K562 (cell line): ENCODE data around the gene SLC8A1. TPM values are rescaled to one million over a fixed set of nuclear protein-coding genes. Genes with fewer than 3 reads are reported as not detected.

ENCODE experiments used
- CHD1 ChIP-seq: fragments of 200-600 bp; sonication (generic); IDR thresholded peaks from one replicate; pipeline ENCODE4 v1.6.1; 2012; ENCODE audit warnings: mild to moderate bottlenecking, moderate library complexity, low read length, inconsistent platforms
- ESRRB ChIP-seq: fragments of 250-450 bp; sonication (Bioruptor Pico); IDR thresholded peaks from 2 replicates; pipeline ENCODE4 v1.5.0; 2020; ENCODE audit warnings: mild to moderate bottlenecking, moderate library complexity, borderline replicate concordance
- GTF2F1 ChIP-seq: IDR thresholded peaks from 2 replicates; pipeline ENCODE4 v1.6.1; 2011; ENCODE audit warnings: low read depth, low read length, improper control_type of control experiment
- LARP7 ChIP-seq: fragments of 450-650 bp; IDR thresholded peaks from 2 replicates; pipeline ENCODE4 v1.6.1; 2016
- NELFE ChIP-seq: IDR thresholded peaks from 2 replicates; pipeline ENCODE4 v1.6.1; 2011; ENCODE audit warnings: mild to moderate bottlenecking; ENCODE audit not compliant: insufficient read depth, insufficient read length
- POLR3A ChIP-seq: IDR thresholded peaks from 2 replicates; pipeline ENCODE4 v1.6.1; 2011; ENCODE audit warnings: borderline replicate concordance, mild to moderate bottlenecking, moderate library complexity; ENCODE audit not compliant: insufficient read length, insufficient read depth; ENCODE audit errors: extremely low read depth
- PRMT5 ChIP-seq: sonication (generic); formaldehyde crosslinking; IDR thresholded peaks from 2 replicates; pipeline ENCODE4 v1.5.0; 2020; ENCODE audit warnings: missing genetic modification reagents
- SMAD2 ChIP-seq: fragments of 150-350 bp; IDR thresholded peaks from 2 replicates; pipeline ENCODE4 v1.6.1; 2014; ENCODE audit warnings: low read depth, mild to moderate bottlenecking, low read length
- STAT6 ChIP-seq: sonication (generic); formaldehyde crosslinking; IDR thresholded peaks from 2 replicates; pipeline ENCODE4 v1.8.1; 2023; ENCODE audit warnings: mild to moderate bottlenecking, missing genetic modification reagents
- SUPT5H ChIP-seq: fragments of 450-650 bp; IDR thresholded peaks from 2 replicates; pipeline ENCODE4 v1.6.1; 2016
- ZNF407 ChIP-seq: fragments of 450-650 bp; IDR thresholded peaks from 2 replicates; pipeline ENCODE4 v1.6.1; 2016; ENCODE audit warnings: low read depth
- polyA plus RNA-seq, 8 experiments: library from polyadenylated mRNA; depleted of rRNA in 4 of 8; stranded (reverse) in 5 of 8; unstranded in 3 of 8; fragments of >200 nt; fragmentation: Nextera tagmentation in 2 of 8; fragmentation: Illumina TruSeq in 1 of 8; extraction: Ambion mirVana in 2 of 8; extraction: Trizol in 1 of 8; gene quantifications; 2 replicates each; pipeline versions ENCODE4 v1.2.1 to v1.2.3, GENCODE V29; 2011 to 2014; ENCODE audit warnings: inconsistent platforms in 1 of 8, missing spikeins in 1 of 8
- total RNA-seq, 7 experiments: library from RNA; depleted of rRNA in 6 of 7; stranded (reverse); fragments of >200 nt in 6 of 7; fragmentation: Illumina TruSeq in 2 of 7; extraction: Trizol in 2 of 7; gene quantifications; 2 replicates each; pipeline versions ENCODE4 v1.2.1 to v1.2.3, GENCODE V29; 2011 to 2021; ENCODE audit warnings: low replicate concordance in 1 of 7

SLC8A1 gene
- total and polyA plus RNA-seq, 9 of the 15 experiments (the other 6 are each of a cell fraction or from before 2014, with no cell fraction given), result not detected

GRCh38 chr2:40476436-40476835 lies 24.5 kb upstream of the SLC8A1 start (continued):
- TF ChIP-seq ZNF407 (no peak), CHD1 (no peak), NELFE (no peak), LARP7 (no peak), SMAD2 (no peak), GTF2F1 (no peak), SUPT5H (no peak), ESRRB (CRISPR knock-in tag) (no peak), STAT6 (CRISPR knock-in tag) (no peak), POLR3A (no peak), PRMT5 (CRISPR knock-in tag) (no peak)
